K562 (cell line): Measurements from ENCODE around the gene LYVE1. TPM values are rescaled to one million over a fixed set of nuclear protein-coding genes. Genes with fewer than 3 reads are reported as not detected.

Experiments used
- ATAC-seq: fragments of 200-7000 bp; cut with Tn5 transposase; 3 replicates; pipeline ENCODE4 v1.9.1; 2020; ENCODE audit warnings: moderate library complexity
- BruUV-seq: library from RNA; stranded (reverse); fragments of 400-500 nt; replicated peaks from 2 replicates; lab custom pipeline; 2021; lab: Mats Ljungman, UMichigan
- CTCF ChIA-PET: fragments of 300-600 bp; formaldehyde crosslinking; extraction: SDS; loops from one replicate; lab custom pipeline; 2021; ENCODE audit warnings: low intra/inter-chr PET ratio; lab: Yijun Ruan, JAX
- POLR2A ChIA-PET: fragments of 300-600, 350-650 bp; sonication (Branson Sonifier 250); formaldehyde crosslinking; extraction: SDS; loops from one replicate; lab custom pipeline; 2021; ENCODE audit warnings: antibody characterized with exemption, inconsistent platforms; lab: Yijun Ruan, JAX
- DNase-seq, 4 experiments: peaks; one replicate each; pipeline versions ENCODE4 v3.0.0 to v3.0.0-alpha.2; 2011 to 2018; ENCODE audit warnings: low spot score in 3 of 4, mixed read lengths in 3 of 4; ENCODE audit errors: extremely low read depth in 1 of 4
- FAIRE-seq: peaks from 2 replicates; lab custom pipeline; 2011; peaks lifted over from hg19 to GRCh38; lab: Jason Lieb, UNC
- H2AFZ ChIP-seq: 2 replicates; pipeline ENCODE4 v1.6.0; 2011; ENCODE audit warnings: low read depth, low read length, control low read depth, inconsistent platforms
- H3K27ac ChIP-seq: fragments of 200-600 bp; 3 replicates; pipeline ENCODE4 v1.8.0; 2011; ENCODE audit warnings: low read depth, mild to moderate bottlenecking, control low read depth, inconsistent platforms, low read length, moderate library complexity, mixed read lengths; ENCODE audit errors: extremely low read depth
- H3K27me3 ChIP-seq, 2 experiments: fragments of 300-600 bp in 1 of 2; 2 replicates in 1 of 2; 3 replicates in 1 of 2; pipeline versions ENCODE4 v1.6.0 to v1.8.0; 2011; ENCODE audit warnings: inconsistent platforms in 2 of 2, low read length in 2 of 2, mild to moderate bottlenecking in 1 of 2, mixed read lengths in 1 of 2, moderate library complexity in 1 of 2; ENCODE audit not compliant: control insufficient read depth in 2 of 2, insufficient read depth in 2 of 2
- H3K36me3 ChIP-seq: fragments of 300-600 bp; 3 replicates; pipeline ENCODE4 v1.8.0; 2011; ENCODE audit warnings: mild to moderate bottlenecking, low read length, inconsistent platforms; ENCODE audit not compliant: control insufficient read depth, insufficient read depth
- H3K4me1 ChIP-seq, 2 experiments: fragments of 200-600 bp in 1 of 2; replicated peaks in 1 of 2; 2 replicates in 1 of 2; 3 replicates in 1 of 2; pipeline versions ENCODE4 v1.5.1 to v1.8.0; 2011; ENCODE audit warnings: inconsistent platforms in 2 of 2, low read length in 2 of 2, mild to moderate bottlenecking in 1 of 2, mixed read lengths in 1 of 2, moderate library complexity in 1 of 2; ENCODE audit not compliant: control insufficient read depth in 2 of 2, insufficient read depth in 2 of 2
- H3K4me2 ChIP-seq: 2 replicates; pipeline ENCODE4 v1.6.1; 2011; ENCODE audit warnings: low read length, control low read depth, inconsistent platforms, mixed read lengths; ENCODE audit not compliant: insufficient read depth
- H3K4me3 ChIP-seq: fragments of 200-600 bp; sonication (generic), shearing (Covaris generic); 2 replicates; pipeline ENCODE4 v1.5.1; 2016; ENCODE audit warnings: control low read depth, inconsistent platforms
- H3K79me2 ChIP-seq: fragments of 200-600 bp; 3 replicates; pipeline ENCODE4 v1.8.0; 2011; ENCODE audit warnings: low read length, inconsistent platforms; ENCODE audit not compliant: control insufficient read depth, insufficient read depth
- H3K9ac ChIP-seq, 2 experiments: 2 replicates each; pipeline versions ENCODE4 v1.6.0 to v1.6.1; 2011; ENCODE audit warnings: low read depth in 2 of 2, low read length in 2 of 2, control low read depth in 1 of 2, inconsistent platforms in 1 of 2, mild to moderate bottlenecking in 1 of 2, mixed read lengths in 1 of 2; ENCODE audit not compliant: insufficient read depth in 1 of 2
- H3K9me1 ChIP-seq: one replicate; pipeline ENCODE4 v1.6.0; 2011; ENCODE audit warnings: inconsistent platforms, mild to moderate bottlenecking, low read length, moderate library complexity; ENCODE audit not compliant: control insufficient read depth, insufficient read depth
- H3K9me3 ChIP-seq: replicated peaks from 2 replicates; pipeline ENCODE4 v1.5.1; 2011; ENCODE audit warnings: low read depth, low read length, inconsistent platforms; ENCODE audit not compliant: control insufficient read depth, insufficient read depth
- H4K20me1 ChIP-seq: replicated peaks from 2 replicates; pipeline ENCODE4 v1.6.1; 2011; ENCODE audit warnings: low read length, inconsistent platforms, mixed read lengths; ENCODE audit not compliant: control insufficient read depth, insufficient read depth
- GABPB1 ChIP-seq: sonication (generic); formaldehyde crosslinking; IDR thresholded peaks from 2 replicates; pipeline ENCODE4 v1.8.0; 2022; ENCODE audit warnings: mild to moderate bottlenecking, missing genetic modification reagents
- NR2C2 ChIP-seq, 2 experiments: fragments of 200-800 bp in 1 of 2; sonication (Bioruptor generic) in 1 of 2; sonication (generic) in 1 of 2; formaldehyde crosslinking in 1 of 2; IDR thresholded peaks; 2 replicates each; pipeline versions ENCODE4 v1.6.1 to v1.8.0; 2016 to 2022; ENCODE audit warnings: mild to moderate bottlenecking in 1 of 2, missing compliant biosample characterization in 1 of 2, missing genetic modification characterization in 1 of 2, missing genetic modification reagents in 1 of 2
- ZNF764 ChIP-seq: fragments of 250-450 bp; sonication (Bioruptor Pico); IDR thresholded peaks from 2 replicates; pipeline ENCODE4 v1.4.0; 2020; ENCODE audit warnings: low read depth, mild to moderate bottlenecking, moderate library complexity
- ZNF79 ChIP-seq: fragments of 250-450 bp; sonication (Bioruptor Pico); IDR thresholded peaks from 2 replicates; pipeline ENCODE4 v1.4.0; 2020; ENCODE audit warnings: low read depth, mild to moderate bottlenecking, moderate library complexity
- WGBS: fragments of 100-300 bp; shearing (Covaris generic); methylation state at CpG from one replicate; pipeline ENCODE4 v1.1.6; 2016; ENCODE audit warnings: low coverage, mixed read lengths; ENCODE audit not compliant: insufficient coverage; ENCODE audit errors: missing lambda C conversion rate; 5-methylcytosine and 5-hydroxymethylcytosine counted together
- in situ Hi-C: fragments of 300-500 bp; cut with MboI; formaldehyde crosslinking; loops from 4 replicates; pipeline ENCODE4 v1.15.0; 2018; ENCODE audit warnings: inconsistent platforms, mixed read lengths
- intact Hi-C: fragments of 100-400 bp; cut with micrococcal nuclease; formaldehyde crosslinking; loops from 2 replicates; pipeline ENCODE4 v1.14.2; 2022
- polyA plus RNA-seq, 8 experiments: library from polyadenylated mRNA; depleted of rRNA in 4 of 8; stranded (reverse) in 5 of 8; unstranded in 3 of 8; fragments of >200 nt; fragmentation: Nextera tagmentation in 2 of 8; fragmentation: Illumina TruSeq in 1 of 8; extraction: Ambion mirVana in 2 of 8; extraction: Trizol in 1 of 8; gene quantifications; 2 replicates each; pipeline versions ENCODE4 v1.2.1 to v1.2.3, GENCODE V29; 2011 to 2014; ENCODE audit warnings: inconsistent platforms in 1 of 8, missing spikeins in 1 of 8
- total RNA-seq, 7 experiments: library from RNA; depleted of rRNA in 6 of 7; stranded (reverse); fragments of >200 nt in 6 of 7; fragmentation: Illumina TruSeq in 2 of 7; extraction: Trizol in 2 of 7; gene quantifications; 2 replicates each; pipeline versions ENCODE4 v1.2.1 to v1.2.3, GENCODE V29; 2011 to 2021; ENCODE audit warnings: low replicate concordance in 1 of 7
- TF ChIP-seq, protein P1 (sequence below): fragments of 450-650 bp; IDR thresholded peaks from 2 replicates; pipeline ENCODE4 v1.6.1; 2016; ENCODE audit warnings: mild to moderate bottlenecking

The LYVE1 gene
- total and polyA plus RNA-seq, 9 of the 15 experiments (the other 6 are each of a cell fraction or from before 2014, with no cell fraction given): 0.06 to 1.1 (median 0.14) TPM; not detected in 1

- no peak for ATAC-seq
- BruUV-seq: no TSS peak
- Histone ChIP-seq H3K36me3 (no peaks in the 10 kb centered on the region), H4K20me1 (no peaks in the 10 kb centered on the region), H3K9me3 (no peaks in the 10 kb centered on the region), H2AFZ (peak overlapping the region; percentile 99), H3K79me2 (peaks cover 15% of the 10 kb centered on the region), H3K4me2 (peak overlapping the region; percentile 93), H3K4me3 (peak overlapping the region; percentile 74)
- TF ChIP-seq, protein P1, sequence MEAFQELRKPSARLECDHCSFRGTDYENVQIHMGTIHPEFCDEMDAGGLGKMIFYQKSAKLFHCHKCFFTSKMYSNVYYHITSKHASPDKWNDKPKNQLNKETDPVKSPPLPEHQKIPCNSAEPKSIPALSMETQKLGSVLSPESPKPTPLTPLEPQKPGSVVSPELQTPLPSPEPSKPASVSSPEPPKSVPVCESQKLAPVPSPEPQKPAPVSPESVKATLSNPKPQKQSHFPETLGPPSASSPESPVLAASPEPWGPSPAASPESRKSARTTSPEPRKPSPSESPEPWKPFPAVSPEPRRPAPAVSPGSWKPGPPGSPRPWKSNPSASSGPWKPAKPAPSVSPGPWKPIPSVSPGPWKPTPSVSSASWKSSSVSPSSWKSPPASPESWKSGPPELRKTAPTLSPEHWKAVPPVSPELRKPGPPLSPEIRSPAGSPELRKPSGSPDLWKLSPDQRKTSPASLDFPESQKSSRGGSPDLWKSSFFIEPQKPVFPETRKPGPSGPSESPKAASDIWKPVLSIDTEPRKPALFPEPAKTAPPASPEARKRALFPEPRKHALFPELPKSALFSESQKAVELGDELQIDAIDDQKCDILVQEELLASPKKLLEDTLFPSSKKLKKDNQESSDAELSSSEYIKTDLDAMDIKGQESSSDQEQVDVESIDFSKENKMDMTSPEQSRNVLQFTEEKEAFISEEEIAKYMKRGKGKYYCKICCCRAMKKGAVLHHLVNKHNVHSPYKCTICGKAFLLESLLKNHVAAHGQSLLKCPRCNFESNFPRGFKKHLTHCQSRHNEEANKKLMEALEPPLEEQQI: 0 out of 2 replicates have a peak, but pooled peaks have one; percentile 2
- TF ChIP-seq GABPB1 (CRISPR knock-in tag): no peak
- TF ChIP-seq ZNF764: no peak
- TF ChIP-seq ZNF79: no peak
- TF ChIP-seq NR2C2 (CRISPR knock-in tag; IDR thresholded peaks at IDR 0.05): no peak
- TF ChIP-seq NR2C2 (tag; IDR thresholded peaks at IDR 0.05): peak; percentile 19; the same call in 1 of the 2 replicates
- TF ChIP-seq, all 486 proteins: peak for 2
- CTCF ChIA-PET: interaction anchor here (1.1 kb wide), 1 partner anchor 194 kb away, joined by 5 read pairs; no protein-coding TSS in a partner anchor
- WGBS: 35% methylated on average over 5 of the region's 5 CpGs
- H3K9ac ChIP-seq: peak overlapping the region; percentile 61 to 96; a peak in 3 of 4 replicates
- intact Hi-C loops: loop anchor here (1.0 to 2.0 kb wide), 2 partner anchors 135 to 194 kb away; no protein-coding TSS in a partner anchor
- peaks cover 8 to 11% of the 10 kb centered on the region in 2 experiments; a peak in 4 of 5 replicates for H3K4me1 ChIP-seq
- DNase-seq: no peak
- H3K27ac ChIP-seq: no peak overlapping the region
- peak; percentile 35 for FAIRE-seq
- POLR2A ChIA-PET: interaction anchor here (0.8 to 1.8 kb wide), 8 partner anchors 10 to 209 kb away, joined by 3 to 11 read pairs (median 4); partner anchors contain the start of gene CTR9
- H3K9me1 ChIP-seq: no peaks in the 10 kb centered on the region
- in situ Hi-C loops: no loop called here
- no peaks in the 10 kb centered on the region for H3K27me3 ChIP-seq
These were observed 26.9 kb downstream of the LYVE1 start for GRCh38 chr11:10541561-10541930.
